Kidney (tissue), 14 donors: ENCODE data around the gene EIF4G3. TPM values are rescaled to one million over a fixed set of nuclear protein-coding genes. Genes with fewer than 3 reads are reported as not detected.

Experiments
- DNase-seq, 5 donors: peaks; one replicate each; pipeline ENCODE4 v3.0.0-alpha.2; 2013 to 2020
- FAIRE-seq: peaks from 2 replicates; lab custom pipeline; 2012; peaks lifted over from hg19 to GRCh38; lab: Jason Lieb, UNC
- H3K27ac ChIP-seq, 2 donors: one replicate each; pipeline ENCODE4 v1.7.0; 2013; ENCODE audit warnings: low read depth in 2 of 2, low read length in 2 of 2, inconsistent platforms in 1 of 2
- H3K27me3 ChIP-seq: one replicate; pipeline ENCODE4 v1.7.1; 2013; ENCODE audit warnings: low read length, inconsistent platforms; ENCODE audit not compliant: control insufficient read depth, insufficient read depth
- H3K36me3 ChIP-seq, 3 donors: one replicate each; pipeline versions ENCODE4 v1.7.0 to v1.7.1; 2013; ENCODE audit warnings: low read length in 3 of 3, control low read depth in 1 of 3, inconsistent platforms in 1 of 3; ENCODE audit not compliant: insufficient read depth in 3 of 3, control insufficient read depth in 2 of 3
- H3K4me1 ChIP-seq, 3 donors: one replicate each; pipeline versions ENCODE4 v1.7.0 to v1.7.1; 2013; ENCODE audit warnings: low read length in 3 of 3, inconsistent platforms in 1 of 3, low read depth in 1 of 3; ENCODE audit not compliant: control insufficient read depth in 2 of 3, insufficient read depth in 2 of 3
- H3K4me3 ChIP-seq, 3 donors: one replicate each; pipeline versions ENCODE4 v1.7.0 to v1.8.1; 2013; ENCODE audit warnings: low read length in 3 of 3, control low read depth in 1 of 3, inconsistent platforms in 1 of 3
- H3K9ac ChIP-seq, 3 donors: one replicate each; pipeline versions ENCODE4 v1.7.0 to v1.7.1; 2013; ENCODE audit warnings: low read length in 3 of 3, control low read depth in 1 of 3, inconsistent platforms in 1 of 3
- H3K9me3 ChIP-seq, 3 donors: one replicate each; pipeline versions ENCODE4 v1.7.0 to v1.7.1; 2013; ENCODE audit warnings: low read length in 3 of 3, control low read depth in 1 of 3, inconsistent platforms in 1 of 3; ENCODE audit not compliant: control insufficient read depth in 2 of 3, insufficient read depth in 1 of 3
- intact Hi-C: fragments of 100-400 bp; cut with DNase I; formaldehyde crosslinking; loops from one replicate; pipeline ENCODE4 v1.11.1; 2022
- polyA plus RNA-seq: library from polyadenylated mRNA; stranded (reverse); fragments of 350-450 nt; fragmentation: Illumina TruSeq; extraction: RNeasy Lipid Tissue Mini Kit (QIAGEN cat#74804); gene quantifications from one replicate; pipeline ENCODE4 v1.2.3, GENCODE V29; 2014; ENCODE audit warnings: low read depth, low replicate concordance; ENCODE audit not compliant: insufficient read depth
- total RNA-seq: library from RNA; stranded (reverse); fragmentation: NEBNext Ultra II Directional; extraction: Animal tissue kit (Norgen Biotek cat#: 25700); gene quantifications from one replicate; pipeline ENCODE4 v1.2.1, GENCODE V29; 2021
- TF ChIP-seq, protein P1 (sequence below): IDR thresholded peaks from 3 replicates; pipeline ENCODE4 v1.5.1; 2012; ENCODE audit warnings: mild to moderate bottlenecking, moderate library complexity, borderline replicate concordance; ENCODE audit not compliant: insufficient read depth; ENCODE audit errors: extremely low read depth
- donor health status: control.
- donor health status: control.
- donor health status: control.
- donor health status: control.
- donor health status: control.
- donor health status: DM: yes; HTN: yes; CAD: no.
- donor health status: Normal renal cell carcinoma (clear cell type).

Gene EIF4G3
- total and polyA plus RNA-seq, 2 donors from 2014 or later = 14.8 to 61.6 TPM

- TF ChIP-seq, protein P1, sequence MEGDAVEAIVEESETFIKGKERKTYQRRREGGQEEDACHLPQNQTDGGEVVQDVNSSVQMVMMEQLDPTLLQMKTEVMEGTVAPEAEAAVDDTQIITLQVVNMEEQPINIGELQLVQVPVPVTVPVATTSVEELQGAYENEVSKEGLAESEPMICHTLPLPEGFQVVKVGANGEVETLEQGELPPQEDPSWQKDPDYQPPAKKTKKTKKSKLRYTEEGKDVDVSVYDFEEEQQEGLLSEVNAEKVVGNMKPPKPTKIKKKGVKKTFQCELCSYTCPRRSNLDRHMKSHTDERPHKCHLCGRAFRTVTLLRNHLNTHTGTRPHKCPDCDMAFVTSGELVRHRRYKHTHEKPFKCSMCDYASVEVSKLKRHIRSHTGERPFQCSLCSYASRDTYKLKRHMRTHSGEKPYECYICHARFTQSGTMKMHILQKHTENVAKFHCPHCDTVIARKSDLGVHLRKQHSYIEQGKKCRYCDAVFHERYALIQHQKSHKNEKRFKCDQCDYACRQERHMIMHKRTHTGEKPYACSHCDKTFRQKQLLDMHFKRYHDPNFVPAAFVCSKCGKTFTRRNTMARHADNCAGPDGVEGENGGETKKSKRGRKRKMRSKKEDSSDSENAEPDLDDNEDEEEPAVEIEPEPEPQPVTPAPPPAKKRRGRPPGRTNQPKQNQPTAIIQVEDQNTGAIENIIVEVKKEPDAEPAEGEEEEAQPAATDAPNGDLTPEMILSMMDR = no peak
- Histone ChIP-seq H3K27me3 (no peaks in the 10 kb centered on the region), H3K4me3 (no peak overlapping the region), H3K9ac (no peak overlapping the region), H3K4me1 (no peaks in the 10 kb centered on the region), H3K27ac (no peak overlapping the region), H3K9me3 (no peaks in the 10 kb centered on the region), H3K36me3 (peaks cover 5 to 8% (median 6%) of the 10 kb centered on the region in 3 donors)
- DNase-seq (no peak), FAIRE-seq (no peak)
- intact Hi-C loops = no loop called here
Observed at GRCh38 chr1:20846461-20847374, 330.0 kb downstream of the EIF4G3 start.

DNA sequence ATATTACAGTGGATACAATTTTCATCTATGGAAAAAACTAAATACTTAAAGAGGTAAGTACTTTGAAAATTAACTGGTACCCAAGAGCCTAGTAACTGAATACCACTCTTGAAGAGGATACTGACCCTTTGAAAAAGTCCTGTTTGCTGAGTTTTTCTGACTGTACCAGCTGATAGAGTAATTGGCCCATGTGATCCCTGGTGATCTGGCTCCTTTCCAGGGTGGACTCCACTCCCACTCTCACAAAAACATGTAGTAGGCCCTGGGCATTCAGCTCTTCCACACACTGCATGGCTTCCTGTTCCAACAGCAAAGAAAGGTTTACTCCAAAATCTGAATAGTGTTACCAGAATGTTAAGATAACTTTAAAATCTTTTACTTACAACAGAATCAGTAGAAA, 336.0 kb downstream of the EIF4G3 start:
- Histone ChIP-seq H3K9me3 (no peaks in the 10 kb centered on the region), H3K4me3 (no peak overlapping the region), H3K9ac (no peak overlapping the region), H3K27me3 (no peaks in the 10 kb centered on the region), H3K36me3 (peaks cover 0 to 4% (median 0%) of the 10 kb centered on the region in 3 donors), H3K4me1 (no peaks in the 10 kb centered on the region), H3K27ac (no peak overlapping the region)
- TF ChIP-seq, protein P1 = no peak
- FAIRE-seq (no peak), DNase-seq (no peak)
- intact Hi-C loops = no loop called here

- intact Hi-C loops = no loop called here
- DNase-seq (no peak), FAIRE-seq (no peak)
- Histone ChIP-seq H3K27me3 (no peaks in the 10 kb centered on the region), H3K27ac (no peak overlapping the region), H3K9ac (no peak overlapping the region), H3K4me1 (no peaks in the 10 kb centered on the region), H3K4me3 (no peak overlapping the region), H3K36me3 (peaks cover 0 to 4% (median 0%) of the 10 kb centered on the region in 3 donors), H3K9me3 (no peaks in the 10 kb centered on the region)
- TF ChIP-seq, protein P1 = no peak
Observed at GRCh38 chr1:20837554-20838192, 339.0 kb downstream of the EIF4G3 start.
